HEK293T (cell line): ENCODE data around the gene MARS1.

Experiments used
- BHLHE40 ChIP-seq: fragments of 450-650 bp; IDR thresholded peaks from 2 replicates; pipeline ENCODE4 v1.6.1; 2016; ENCODE audit warnings: mild to moderate bottlenecking, moderate library complexity, borderline replicate concordance
- ELF4 ChIP-seq: fragments of 450-650 bp; IDR thresholded peaks from 2 replicates; pipeline ENCODE4 v1.6.1; 2017; ENCODE audit warnings: antibody characterized with exemption
- FOXA1 ChIP-seq: fragments of 450-650 bp; IDR thresholded peaks from 2 replicates; pipeline ENCODE4 v1.6.1; 2016; ENCODE audit warnings: mild to moderate bottlenecking
- HDGF ChIP-seq: fragments of 450-650 bp; IDR thresholded peaks from 2 replicates; pipeline ENCODE4 v1.6.1; 2017; ENCODE audit warnings: antibody characterized with exemption, borderline replicate concordance
- LEF1 ChIP-seq: fragments of 450-650 bp; IDR thresholded peaks from 2 replicates; pipeline ENCODE4 v1.6.1; 2017; ENCODE audit warnings: mild to moderate bottlenecking, borderline replicate concordance
- SP1 ChIP-seq: fragments of 450-650 bp; IDR thresholded peaks from 2 replicates; pipeline ENCODE4 v1.6.1; 2017
- SUZ12 ChIP-seq: fragments of 450-650 bp; IDR thresholded peaks from 2 replicates; pipeline ENCODE4 v1.6.1; 2016; ENCODE audit warnings: mild to moderate bottlenecking
- TARDBP ChIP-seq: fragments of 450-650 bp; IDR thresholded peaks from 2 replicates; pipeline ENCODE4 v1.6.1; 2016

- TF ChIP-seq SUZ12: no peak
- TF ChIP-seq LEF1: no peak
- TF ChIP-seq BHLHE40: no peak
- TF ChIP-seq HDGF: no peak
- no peak for TF ChIP-seq ELF4
- no peak for TF ChIP-seq SP1
- no peak for TF ChIP-seq TARDBP
- TF ChIP-seq FOXA1: no peak
Measured at GRCh38 chr12:57450057-57450456, 37.8 kb upstream of the MARS1 start.
